SK-N-SH (cell line): ENCODE data around the gene CDKN2D. TPM values are rescaled to one million over a fixed set of nuclear protein-coding genes. Genes with fewer than 3 reads are reported as not detected.
"Not testable (repeated sequence)": the region's sequence is repeated elsewhere in the genome, so short reads cannot be mapped to it uniquely, and the experiment has no call there.

Experiments
- CTCF ChIA-PET: fragments of 300-600, 350-600 bp; formaldehyde crosslinking; extraction: SDS; loops from one replicate; lab custom pipeline; 2021; lab: Yijun Ruan, JAX
- POLR2A ChIA-PET: fragments of 350-600 bp; sonication (Branson Sonifier 250); formaldehyde crosslinking; extraction: SDS; loops from one replicate; lab custom pipeline; 2020; ENCODE audit warnings: antibody characterized with exemption, inconsistent platforms; lab: Yijun Ruan, JAX
- DNase-seq: peaks from one replicate; pipeline ENCODE4 v3.0.0; 2012
- H2AFZ ChIP-seq: fragments of 200-600 bp; sonication (generic); 2 replicates; pipeline ENCODE4 v1.8.1; 2016; ENCODE audit warnings: antibody characterized with exemption, mild to moderate bottlenecking, low read depth
- H3F3A ChIP-seq: fragments of 200-600 bp; sonication (generic); replicated peaks from 2 replicates; pipeline ENCODE3; 2016; ENCODE audit warnings: antibody characterized with exemption, mild to moderate bottlenecking; ENCODE audit not compliant: insufficient read depth
- H3K27ac ChIP-seq, 2 experiments: fragments of 200-500 bp in 1 of 2; fragments of 200-600 bp in 1 of 2; sonication (Bioruptor generic) in 1 of 2; sonication (generic), shearing (Covaris generic) in 1 of 2; 2 replicates each; pipeline versions ENCODE4 v1.5.1 to v1.6.1; 2014 to 2016; ENCODE audit warnings: low read depth in 2 of 2, inconsistent platforms in 1 of 2, low read length in 1 of 2, mild to moderate bottlenecking in 1 of 2, mixed read lengths in 1 of 2
- H3K27me3 ChIP-seq: fragments of 200-600 bp; sonication (generic), shearing (Covaris generic); 2 replicates; pipeline ENCODE4 v1.6.1; 2016; ENCODE audit warnings: mixed run types; ENCODE audit not compliant: insufficient read depth
- H3K36me3 ChIP-seq, 2 experiments: fragments of 200-500 bp in 1 of 2; fragments of 200-600 bp in 1 of 2; sonication (Bioruptor generic) in 1 of 2; sonication (generic) in 1 of 2; replicated peaks in 1 of 2; 2 replicates each; pipeline versions ENCODE3 to v1.5.1; 2014 to 2016; ENCODE audit warnings: low read length in 1 of 2, mild to moderate bottlenecking in 1 of 2; ENCODE audit not compliant: insufficient read depth in 2 of 2, control insufficient read depth in 1 of 2
- H3K4me1 ChIP-seq, 2 experiments: fragments of 200-500 bp in 1 of 2; fragments of 200-600 bp in 1 of 2; sonication (Bioruptor generic) in 1 of 2; sonication (generic), shearing (Covaris generic) in 1 of 2; 2 replicates each; pipeline versions ENCODE4 v1.5.1 to v1.6.1; 2014 to 2016; ENCODE audit warnings: low read depth in 1 of 2, low read length in 1 of 2, mixed run types in 1 of 2; ENCODE audit not compliant: insufficient read depth in 2 of 2, control insufficient read depth in 1 of 2
- H3K4me2 ChIP-seq: fragments of 200-600 bp; sonication (generic), shearing (Covaris generic); 2 replicates; pipeline ENCODE4 v1.6.1; 2017; ENCODE audit warnings: mixed run types
- H3K4me3 ChIP-seq, 2 experiments: fragments of 200-500 bp in 1 of 2; fragments of 200-600 bp in 1 of 2; sonication (Bioruptor generic) in 1 of 2; sonication (generic), shearing (Covaris generic) in 1 of 2; 2 replicates each; pipeline versions ENCODE4 v1.5.1 to v1.8.1; 2014 to 2016; ENCODE audit warnings: low read depth in 2 of 2, inconsistent platforms in 1 of 2, low read length in 1 of 2, mild to moderate bottlenecking in 1 of 2, mixed read lengths in 1 of 2, moderate library complexity in 1 of 2
- H3K79me2 ChIP-seq: fragments of 200-600 bp; sonication (generic); 2 replicates; pipeline ENCODE4 v1.8.1; 2017; ENCODE audit warnings: mild to moderate bottlenecking; ENCODE audit not compliant: insufficient read depth
- H3K9ac ChIP-seq: fragments of 200-600 bp; sonication (generic); 2 replicates; pipeline ENCODE4 v1.6.1; 2017; ENCODE audit warnings: mixed run types
- H3K9me2 ChIP-seq: fragments of 200-600 bp; sonication (generic); 2 replicates; pipeline ENCODE4 v1.6.1; 2017; ENCODE audit warnings: mixed run types
- H3K9me3 ChIP-seq: fragments of 200-600 bp; sonication (generic); 2 replicates; pipeline ENCODE4 v1.6.1; 2017; ENCODE audit warnings: mixed run types, mild to moderate bottlenecking, moderate library complexity
- H4K20me1 ChIP-seq: fragments of 200-600 bp; sonication (generic); 2 replicates; pipeline ENCODE4 v1.6.1; 2017; ENCODE audit warnings: mild to moderate bottlenecking, mixed run types; ENCODE audit not compliant: insufficient read depth
- CHD2 ChIP-seq: fragments of 150-350 bp; IDR thresholded peaks from 2 replicates; pipeline ENCODE4 v1.6.1; 2018; ENCODE audit warnings: low read length; ENCODE audit not compliant: partially characterized antibody
- ELF1 ChIP-seq: IDR thresholded peaks from 2 replicates; pipeline ENCODE4 v1.4.0; 2012
- EZH2phosphoT487 ChIP-seq: fragments of 200-600 bp; sonication (generic); IDR thresholded peaks from 2 replicates; pipeline ENCODE4 v1.6.1; 2017; ENCODE audit warnings: low read depth, mixed run types, mild to moderate bottlenecking, antibody characterized with exemption, moderate library complexity, borderline replicate concordance
- FOXJ3 ChIP-seq: sonication (generic); formaldehyde crosslinking; IDR thresholded peaks from 2 replicates; pipeline ENCODE4 v1.5.1; 2020; ENCODE audit warnings: mild to moderate bottlenecking, missing genetic modification reagents
- GATA2 ChIP-seq: sonication (generic); formaldehyde crosslinking; IDR thresholded peaks from 2 replicates; pipeline ENCODE4 v1.5.0; 2020; ENCODE audit warnings: mild to moderate bottlenecking, missing genetic modification reagents
- IRF3 ChIP-seq: fragments of 150-350 bp; IDR thresholded peaks from 2 replicates; pipeline ENCODE4 v1.6.1; 2016; ENCODE audit warnings: mild to moderate bottlenecking, low read depth, low read length
- NRF1 ChIP-seq: IDR thresholded peaks from 2 replicates; pipeline ENCODE4 v1.6.1; 2012; ENCODE audit warnings: low read depth, mild to moderate bottlenecking, low read length
- POLR2AphosphoS5 ChIP-seq: IDR thresholded peaks from 2 replicates; pipeline ENCODE4 v1.6.1; 2012; ENCODE audit warnings: low read depth, low read length
- REST ChIP-seq: IDR thresholded peaks from 2 replicates; pipeline ENCODE4 v1.6.1; 2012; ENCODE audit warnings: mild to moderate bottlenecking, low read depth, low read length, moderate library complexity
- RFX5 ChIP-seq: IDR thresholded peaks from 2 replicates; pipeline ENCODE4 v1.6.1; 2012; ENCODE audit warnings: mild to moderate bottlenecking, improper control_type of control experiment, low read length
- RXRA ChIP-seq: IDR thresholded peaks from 2 replicates; pipeline ENCODE4 v1.4.0; 2012; ENCODE audit warnings: low read depth, mild to moderate bottlenecking, borderline replicate concordance
- SMC3 ChIP-seq: IDR thresholded peaks from 2 replicates; pipeline ENCODE4 v1.6.1; 2012; ENCODE audit warnings: low read depth, low read length, improper control_type of control experiment
- TEAD4 ChIP-seq: IDR thresholded peaks from 2 replicates; pipeline ENCODE4 v1.4.0; 2012; ENCODE audit warnings: mild to moderate bottlenecking, borderline replicate concordance; ENCODE audit not compliant: insufficient read depth
- WGBS: methylation state at CpG from one replicate; pipeline ENCODE4 v1.1.6; 2017; ENCODE audit warnings: low lambda C conversion rate; 5-methylcytosine and 5-hydroxymethylcytosine counted together
- polyA plus RNA-seq, 3 experiments: library from polyadenylated mRNA; depleted of rRNA; stranded (reverse); fragments of >200 nt; gene quantifications; 2 replicates each; pipeline ENCODE4 v1.2.3, GENCODE V29; 2012

Gene CDKN2D
- polyA plus RNA-seq, 1 of the 3 experiments (the other 2 are of a cell fraction) = 13.1 TPM

- no peaks in the 10 kb centered on the region for H3K9me3 ChIP-seq
- H3K27ac ChIP-seq = no peak overlapping the region
- peaks cover 9% of the 10 kb centered on the region for H3F3A ChIP-seq
- H3K27me3 ChIP-seq = peaks cover 9% of the 10 kb centered on the region; the same call in 1 of the 2 replicates
- H3K79me2 ChIP-seq = no peaks in the 10 kb centered on the region
- no peaks in the 10 kb centered on the region for H4K20me1 ChIP-seq
- no peaks in the 10 kb centered on the region for H3K4me1 ChIP-seq
- ChIA-PET CTCF (interaction anchor here (0.6 to 4.4 kb wide), 3 partner anchors 9 to 168 kb away, joined by 3 to 18 read pairs (median 3); no protein-coding TSS in a partner anchor), POLR2A (no interaction called here)
- DNase-seq = no peak
- H3K36me3 ChIP-seq = no peaks in the 10 kb centered on the region
- H3K4me2 ChIP-seq = no peak overlapping the region
- no peaks in the 10 kb centered on the region for H3K9me2 ChIP-seq
- H3K9ac ChIP-seq = no peak overlapping the region
- TF ChIP-seq FOXJ3 (no peak), GATA2 (CRISPR knock-in tag) (no peak), NRF1 (no peak), IRF3 (no peak), POLR2AphosphoS5 (no peak), EZH2phosphoT487 (no peak), SMC3 (no peak), ELF1 (no peak), TEAD4 (no peak), CHD2 (no peak), RFX5 (no peak), REST (no peak), RXRA (no peak)
- H2AFZ ChIP-seq = no peak overlapping the region
- no peak overlapping the region for H3K4me3 ChIP-seq
- WGBS = 88% methylated on average over 1 of the region's 1 CpG
Observed at GRCh38 chr19:10532457-10532856, 36.3 kb downstream of the CDKN2D start.

GRCh38 chr19:10526887-10527286, 41.9 kb downstream of the CDKN2D start:
- H3K4me1 ChIP-seq, H3K9ac ChIP-seq, H3K27me3 ChIP-seq, H3K36me3 ChIP-seq, H3K27ac ChIP-seq, CTCF ChIA-PET, H3K9me3 ChIP-seq, H3K9me2 ChIP-seq, DNase-seq, H3K4me2 ChIP-seq, H3F3A ChIP-seq, H3K4me3 ChIP-seq, H2AFZ ChIP-seq, H4K20me1 ChIP-seq, POLR2A ChIA-PET, H3K79me2 ChIP-seq: not testable (repeated sequence)
- WGBS = 75% methylated on average over 8 of the region's 8 CpGs
